ENCODE measurements around the gene XYLT1. TPM values are rescaled to one million over a fixed set of nuclear protein-coding genes. Genes with fewer than 3 reads are reported as not detected.

Gene XYLT1
- total RNA-seq, 1 donor from 2014 or later: 0.45 TPM

GRCh38 chr16:17080105-17080504 lies 390.7 kb downstream of the XYLT1 start:
- DNase-seq (ENCODE audit: low spot score): no peak
- no peak for ATAC-seq

- no peak for ATAC-seq
- DNase-seq (ENCODE audit: low spot score): no peak
Measured at GRCh38 chr16:17078931-17079631, 391.7 kb downstream of the XYLT1 start.

GRCh38 chr16:17076818-17077498 lies 393.8 kb downstream of the XYLT1 start:
- DNase-seq (ENCODE audit: low spot score): no peak
- ATAC-seq: no peak

- DNase-seq (ENCODE audit: low spot score): no peak
- ATAC-seq: no peak
Measured at GRCh38 chr16:17076092-17076754, 394.5 kb downstream of the XYLT1 start.

GRCh38 chr16:17072104-17072503 lies 398.7 kb downstream of the XYLT1 start:
- ATAC-seq (no peak), DNase-seq (ENCODE audit: low spot score) (no peak)

- ATAC-seq (no peak), DNase-seq (ENCODE audit: low spot score) (no peak)
Measured at GRCh38 chr16:17070882-17071592, 399.7 kb downstream of the XYLT1 start.

- ATAC-seq (no peak), DNase-seq (ENCODE audit: low spot score) (no peak)
Measured at GRCh38 chr16:17069681-17070080, 401.1 kb downstream of the XYLT1 start.

- DNase-seq (ENCODE audit: low spot score) (no peak), ATAC-seq (no peak)
Measured at GRCh38 chr16:17068524-17068923, 402.2 kb downstream of the XYLT1 start.

- no peak for DNase-seq (ENCODE audit: low spot score)
- no peak for ATAC-seq
Measured at GRCh38 chr16:17067882-17068281, 402.9 kb downstream of the XYLT1 start.

- no peak for DNase-seq (ENCODE audit: low spot score)
- ATAC-seq: no peak
Measured at GRCh38 chr16:17063201-17064139, 407.3 kb downstream of the XYLT1 start.

- DNase-seq (ENCODE audit: low spot score) (no peak), ATAC-seq (no peak)
Measured at GRCh38 chr16:17062676-17063075, 408.1 kb downstream of the XYLT1 start.

GRCh38 chr16:17061326-17061725 lies 409.4 kb downstream of the XYLT1 start:
- ATAC-seq (no peak), DNase-seq (ENCODE audit: low spot score) (no peak)

GRCh38 chr16:17058471-17058870 lies 412.3 kb downstream of the XYLT1 start:
- ATAC-seq (no peak), DNase-seq (ENCODE audit: low spot score) (no peak)

GRCh38 chr16:17056666-17057065 lies 414.1 kb downstream of the XYLT1 start:
- no peak for DNase-seq (ENCODE audit: low spot score)
- ATAC-seq: no peak

- no peak for DNase-seq (ENCODE audit: low spot score)
- no peak for ATAC-seq
Measured at GRCh38 chr16:17053536-17054160, 417.1 kb downstream of the XYLT1 start.

All from left lobe of liver (tissue), 2 donors.